CD4-positive, alpha-beta T cell (primary cell): ENCODE measurements around the gene SUGP2. TPM values are rescaled to one million over a fixed set of nuclear protein-coding genes. Genes with fewer than 3 reads are reported as not detected.

Experiments
- ATAC-seq: fragments of 200-7000 bp; cut with Tn5 transposase; one replicate; pipeline ENCODE4 v1.10.0; 2022; ENCODE audit warnings: mild to moderate bottlenecking; ENCODE audit not compliant: poor library complexity
- CTCF ChIA-PET: fragments of 350-600 bp; sonication (Branson Sonifier 250); formaldehyde crosslinking; loops from one replicate; lab custom pipeline; 2021; ENCODE audit warnings: antibody characterized with exemption, inconsistent platforms; lab: Charles Lee
- POLR2A ChIA-PET: fragments of 350-600 bp; sonication (Branson Sonifier 250); formaldehyde crosslinking; loops from one replicate; lab custom pipeline; 2021; ENCODE audit warnings: antibody characterized with exemption, inconsistent platforms; lab: Charles Lee
- DNase-seq, 14 experiments: peaks; one replicate each; pipeline ENCODE4 v3.0.0-alpha.2; 2013 to 2020; ENCODE audit warnings: mixed read lengths in 2 of 14
- H3K27ac ChIP-seq, 2 donors: one replicate each; pipeline versions ENCODE4 v1.5.1 to v1.7.0; 2013; ENCODE audit warnings: low read length in 2 of 2, low read depth in 1 of 2, mild to moderate bottlenecking in 1 of 2
- H3K27me3 ChIP-seq, 2 experiments: 1 replicate in 1 of 2; 2 replicates in 1 of 2; pipeline versions ENCODE4 v1.6.1 to v1.7.0; 2013; ENCODE audit warnings: low read length in 2 of 2, control low read depth in 1 of 2, mild to moderate bottlenecking in 1 of 2, moderate library complexity in 1 of 2; ENCODE audit not compliant: insufficient read depth in 2 of 2, control insufficient read depth in 1 of 2
- H3K36me3 ChIP-seq: one replicate; pipeline ENCODE4 v1.6.1; 2013; ENCODE audit warnings: low read length, control low read depth; ENCODE audit not compliant: insufficient read depth
- H3K4me1 ChIP-seq: one replicate; pipeline ENCODE4 v1.6.1; 2013; ENCODE audit warnings: low read length, control low read depth; ENCODE audit not compliant: insufficient read depth
- H3K4me3 ChIP-seq: one replicate; pipeline ENCODE4 v1.5.1; 2013; ENCODE audit warnings: mild to moderate bottlenecking, low read length, moderate library complexity
- H3K9me3 ChIP-seq, 2 experiments: 1 replicate in 1 of 2; 2 replicates in 1 of 2; pipeline versions ENCODE4 v1.6.1 to v1.7.0; 2013; ENCODE audit warnings: low read length in 2 of 2, mild to moderate bottlenecking in 2 of 2, control low read depth in 1 of 2, moderate library complexity in 1 of 2; ENCODE audit not compliant: control insufficient read depth in 1 of 2, insufficient read depth in 1 of 2
- H3K27ac Mint-ChIP-seq: one replicate; pipeline ENCODE4 v1.8.0; 2020; ENCODE audit warnings: mixed read lengths
- H3K27me3 Mint-ChIP-seq: one replicate; pipeline ENCODE4 v1.8.0; 2021; ENCODE audit warnings: mixed read lengths
- H3K36me3 Mint-ChIP-seq: one replicate; pipeline ENCODE4 v1.8.0; 2021; ENCODE audit warnings: low read depth, mixed read lengths
- H3K4me1 Mint-ChIP-seq: one replicate; pipeline ENCODE4 v1.8.0; 2021; ENCODE audit warnings: low read depth, mixed read lengths
- H3K4me3 Mint-ChIP-seq: one replicate; pipeline ENCODE4 v1.8.0; 2020; ENCODE audit warnings: mild to moderate bottlenecking, mixed read lengths
- H3K9me3 Mint-ChIP-seq: one replicate; pipeline ENCODE4 v1.8.0; 2020; ENCODE audit warnings: mixed read lengths
- intact Hi-C, 2 experiments: fragments of 100-400 bp; cut with DNase I in 1 of 2; cut with micrococcal nuclease in 1 of 2; formaldehyde crosslinking; loops; one replicate each; pipeline versions ENCODE4 v1.15.1 to v1.9.0; 2023 to 2025; cut with DNase I, micrococcal nuclease
- total RNA-seq, 174 experiments: library from RNA in 2 of 174; stranded (reverse) in 2 of 174; gene quantifications; one replicate each; pipeline ENCODE4 v1.2.3 and lab custom pipeline; 2021 to 2026
- TF ChIP-seq, protein P1 (sequence below): fragments of 200-600 bp; IDR thresholded peaks from one replicate; pipeline ENCODE4 v1.8.0; 2022; ENCODE audit warnings: antibody characterized with exemption, mild to moderate bottlenecking

The SUGP2 gene
- total RNA-seq, 2 experiments from 2014 or later = 106 to 110 TPM

DNA sequence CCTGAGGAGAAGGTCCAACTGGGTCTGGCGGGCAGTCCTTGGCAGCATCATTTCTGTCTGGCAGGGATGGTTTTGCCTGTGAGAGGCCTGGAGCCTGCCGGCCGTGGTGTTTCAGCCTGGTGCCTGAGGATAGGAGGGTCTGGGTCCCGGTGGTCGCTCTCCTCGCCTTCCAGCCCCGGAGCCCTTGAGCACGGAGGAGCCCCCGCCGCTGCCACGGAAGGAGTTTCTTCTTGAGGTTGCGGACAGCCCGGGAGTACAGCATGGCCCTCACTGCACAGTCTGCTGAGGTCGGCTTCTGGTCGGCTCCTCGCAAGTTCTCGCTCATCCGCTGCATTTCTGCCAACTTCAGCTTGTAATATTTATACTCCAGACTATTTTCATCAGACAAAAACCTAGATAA lies 23.4 kb downstream of the SUGP2 start:
- H3K27ac ChIP-seq = no peak overlapping the region
- no peak overlapping the region for H3K4me3 ChIP-seq
- no peaks in the 10 kb centered on the region for H3K4me1 ChIP-seq
- Mint-ChIP-seq H3K4me3 (no peak overlapping the region), H3K27ac (no peak overlapping the region), H3K4me1 (no peaks in the 10 kb centered on the region), H3K27me3 (no peaks in the 10 kb centered on the region), H3K36me3 (peaks cover 83% of the 10 kb centered on the region), H3K9me3 (no peaks in the 10 kb centered on the region)
- CTCF ChIA-PET = no interaction called here
- DNase-seq (no peak), ATAC-seq (no peak)
- H3K9me3 ChIP-seq = no peaks in the 10 kb centered on the region
- TF ChIP-seq, protein P1, sequence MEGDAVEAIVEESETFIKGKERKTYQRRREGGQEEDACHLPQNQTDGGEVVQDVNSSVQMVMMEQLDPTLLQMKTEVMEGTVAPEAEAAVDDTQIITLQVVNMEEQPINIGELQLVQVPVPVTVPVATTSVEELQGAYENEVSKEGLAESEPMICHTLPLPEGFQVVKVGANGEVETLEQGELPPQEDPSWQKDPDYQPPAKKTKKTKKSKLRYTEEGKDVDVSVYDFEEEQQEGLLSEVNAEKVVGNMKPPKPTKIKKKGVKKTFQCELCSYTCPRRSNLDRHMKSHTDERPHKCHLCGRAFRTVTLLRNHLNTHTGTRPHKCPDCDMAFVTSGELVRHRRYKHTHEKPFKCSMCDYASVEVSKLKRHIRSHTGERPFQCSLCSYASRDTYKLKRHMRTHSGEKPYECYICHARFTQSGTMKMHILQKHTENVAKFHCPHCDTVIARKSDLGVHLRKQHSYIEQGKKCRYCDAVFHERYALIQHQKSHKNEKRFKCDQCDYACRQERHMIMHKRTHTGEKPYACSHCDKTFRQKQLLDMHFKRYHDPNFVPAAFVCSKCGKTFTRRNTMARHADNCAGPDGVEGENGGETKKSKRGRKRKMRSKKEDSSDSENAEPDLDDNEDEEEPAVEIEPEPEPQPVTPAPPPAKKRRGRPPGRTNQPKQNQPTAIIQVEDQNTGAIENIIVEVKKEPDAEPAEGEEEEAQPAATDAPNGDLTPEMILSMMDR = no peak
- peaks cover 78% of the 10 kb centered on the region for H3K36me3 ChIP-seq
- POLR2A ChIA-PET = no interaction called here
- intact Hi-C loops = no loop called here
- no peaks in the 10 kb centered on the region for H3K27me3 ChIP-seq

DNA sequence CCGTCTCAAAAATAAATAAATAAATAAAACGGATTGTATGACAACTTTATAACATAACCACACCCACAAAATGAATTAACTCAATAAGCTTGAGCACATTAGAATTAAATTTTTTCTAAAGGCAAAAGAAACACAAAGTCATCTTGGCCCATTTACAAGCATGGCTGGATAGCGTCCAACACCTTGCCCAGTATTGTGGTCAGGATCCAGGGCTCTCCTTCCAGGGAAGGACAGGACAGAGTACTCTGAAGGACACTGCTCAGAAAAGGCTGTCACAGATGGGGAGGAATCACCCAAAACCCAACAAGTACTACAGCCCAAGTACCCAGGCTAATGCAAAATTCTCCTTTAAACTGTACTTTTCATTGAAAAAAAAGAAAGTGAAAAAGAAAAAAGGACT lies 27.1 kb downstream of the SUGP2 start:
- H3K27me3 Mint-ChIP-seq = no peaks in the 10 kb centered on the region
- H3K36me3 Mint-ChIP-seq = peaks cover 91% of the 10 kb centered on the region
- TF ChIP-seq, protein P1 = no peak
- Histone ChIP-seq H3K36me3 (peaks cover 79% of the 10 kb centered on the region), H3K27me3 (no peaks in the 10 kb centered on the region), H3K4me1 (no peaks in the 10 kb centered on the region), H3K27ac (no peak overlapping the region), H3K4me3 (no peak overlapping the region), H3K9me3 (no peaks in the 10 kb centered on the region)
- CTCF ChIA-PET = no interaction called here
- no peak overlapping the region for H3K4me3 Mint-ChIP-seq
- no peaks in the 10 kb centered on the region for H3K9me3 Mint-ChIP-seq
- ATAC-seq = no peak
- DNase-seq = no peak
- H3K27ac Mint-ChIP-seq = no peak overlapping the region
- no peaks in the 10 kb centered on the region for H3K4me1 Mint-ChIP-seq
- intact Hi-C loops = no loop called here
- POLR2A ChIA-PET = no interaction called here

DNA sequence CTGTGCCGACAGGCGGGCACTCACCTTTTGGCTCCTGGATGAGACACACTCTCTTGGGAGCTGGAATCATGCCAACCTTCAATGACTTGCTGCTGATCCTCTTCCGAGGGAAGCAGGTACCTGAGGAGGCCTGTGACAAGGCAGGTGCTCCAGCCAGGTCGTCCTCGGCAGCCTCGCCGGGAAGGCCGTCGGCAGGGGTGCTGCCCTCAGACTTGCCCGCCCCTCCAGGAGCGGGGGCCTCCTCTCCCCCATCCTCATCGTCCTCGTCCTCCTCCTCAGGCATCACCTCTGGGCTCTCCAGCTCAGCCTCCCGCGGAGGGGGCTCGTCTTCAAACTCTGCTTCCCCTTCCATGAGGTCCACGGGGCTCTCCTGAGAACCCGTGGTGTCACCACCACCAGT lies 29.2 kb downstream of the SUGP2 start:
- TF ChIP-seq, protein P1 = no peak
- no peaks in the 10 kb centered on the region for H3K9me3 Mint-ChIP-seq
- peaks cover 85% of the 10 kb centered on the region for H3K36me3 Mint-ChIP-seq

More for the DNA sequence above, 29.2 kb downstream of the SUGP2 start:
- Mint-ChIP-seq H3K4me1 (peaks cover 15% of the 10 kb centered on the region), H3K27me3 (no peaks in the 10 kb centered on the region), H3K27ac (no peak overlapping the region), H3K4me3 (no peak overlapping the region)
- Histone ChIP-seq H3K27ac (no peak overlapping the region), H3K4me3 (no peak overlapping the region), H3K4me1 (peaks cover 13% of the 10 kb centered on the region), H3K36me3 (peaks cover 68% of the 10 kb centered on the region), H3K27me3 (no peaks in the 10 kb centered on the region), H3K9me3 (no peaks in the 10 kb centered on the region)
- ChIA-PET POLR2A (no interaction called here), CTCF (no interaction called here)
- DNase-seq (no peak), ATAC-seq (no peak)
- intact Hi-C loops = loop anchor here in 1 of 2 experiments (5.0 kb wide), 1 partner anchor 243 kb away; no protein-coding TSS in a partner anchor
